GM12801 (cell line): Measurements from ENCODE around the gene SUSD3.

Source experiments
- CTCF ChIP-seq: IDR thresholded peaks from one replicate; pipeline ENCODE4 v1.5.1; 2011; ENCODE audit warnings: control low read depth; ENCODE audit not compliant: insufficient read length; ENCODE audit errors: extremely low read depth

Gene SUSD3

GRCh38 chr9:93071464-93071863 lies 13.0 kb downstream of the SUSD3 start:
- no peak for TF ChIP-seq CTCF

DNA sequence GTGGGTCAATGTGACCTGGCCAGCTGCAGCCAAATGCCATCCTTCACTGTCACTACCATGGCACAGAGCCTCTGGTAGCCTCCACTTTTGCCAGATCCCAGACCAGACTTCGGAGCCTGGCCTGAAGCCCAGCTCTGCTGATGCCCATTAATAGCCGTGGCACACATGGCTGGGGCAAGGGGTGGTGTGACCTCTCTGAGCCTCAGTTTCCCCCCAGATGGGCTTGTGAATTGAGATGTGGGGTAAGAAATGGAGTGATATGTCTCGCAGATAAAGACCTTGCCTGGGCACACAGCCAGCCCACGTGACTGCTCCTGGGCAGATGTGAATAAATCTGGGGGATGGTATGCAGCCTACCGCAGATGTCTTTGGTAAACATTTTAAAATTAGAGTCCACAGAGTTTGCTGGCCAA lies 13.9 kb downstream of the SUSD3 start:
- no peak for TF ChIP-seq CTCF

GRCh38 chr9:93076101-93076791 lies 17.7 kb downstream of the SUSD3 start:
- TF ChIP-seq CTCF: no peak

DNA sequence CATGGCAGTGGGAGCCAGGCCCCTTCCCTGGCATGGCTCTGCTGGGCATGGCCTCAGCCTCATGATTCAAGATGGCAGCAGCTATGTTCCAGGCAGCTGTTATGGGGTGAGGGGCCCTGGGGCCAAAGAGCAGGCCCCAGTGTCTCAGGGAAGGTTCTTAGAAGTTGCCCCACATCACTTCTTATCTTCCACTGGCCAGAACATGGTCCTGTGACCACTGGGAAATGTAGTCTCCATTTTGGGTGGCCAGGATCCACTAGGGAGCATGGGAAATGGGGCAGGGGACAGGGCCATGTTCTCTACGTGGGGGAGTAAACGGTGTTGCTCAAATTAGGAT lies 18.3 kb downstream of the SUSD3 start:
- no peak for TF ChIP-seq CTCF

DNA sequence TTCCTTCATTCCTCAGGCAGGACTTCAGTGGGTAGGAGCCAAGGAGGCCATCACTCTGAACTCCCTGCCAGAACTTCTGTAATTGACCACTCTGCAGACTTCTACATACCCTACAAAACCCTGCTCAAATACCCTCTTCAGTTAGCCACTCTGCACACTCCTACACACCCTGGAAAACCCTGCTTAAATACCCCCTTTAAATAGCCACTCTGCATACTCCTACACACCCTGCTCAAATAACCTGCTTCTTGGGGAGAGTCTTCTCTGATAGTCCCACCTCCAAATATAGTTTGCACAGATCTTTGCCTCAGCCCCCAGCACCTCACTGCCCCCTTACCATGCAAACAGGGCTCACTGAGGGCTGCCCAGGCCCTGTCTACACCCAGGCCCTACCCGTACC lies 18.9 kb downstream of the SUSD3 start:
- TF ChIP-seq CTCF: no peak

DNA sequence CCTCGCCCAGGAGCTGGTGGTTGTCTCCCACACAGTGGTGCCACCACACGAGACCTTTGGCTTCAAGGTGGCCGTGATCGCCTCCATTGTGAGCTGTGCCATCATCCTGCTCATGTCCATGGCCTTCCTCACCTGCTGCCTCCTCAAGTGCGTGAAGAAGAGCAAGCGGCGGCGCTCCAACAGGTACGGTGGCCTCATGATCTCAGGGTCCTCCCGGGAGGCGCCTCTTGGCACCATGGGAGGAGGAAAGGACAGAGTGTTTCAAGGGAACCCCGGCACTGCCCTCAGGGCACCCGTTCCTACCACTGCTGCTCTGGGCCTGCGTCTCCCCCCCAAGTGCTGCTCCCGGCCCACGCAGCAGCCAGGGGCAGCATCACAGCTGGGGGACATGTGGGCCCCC lies 19.3 kb downstream of the SUSD3 start:
- TF ChIP-seq CTCF: no peak

DNA sequence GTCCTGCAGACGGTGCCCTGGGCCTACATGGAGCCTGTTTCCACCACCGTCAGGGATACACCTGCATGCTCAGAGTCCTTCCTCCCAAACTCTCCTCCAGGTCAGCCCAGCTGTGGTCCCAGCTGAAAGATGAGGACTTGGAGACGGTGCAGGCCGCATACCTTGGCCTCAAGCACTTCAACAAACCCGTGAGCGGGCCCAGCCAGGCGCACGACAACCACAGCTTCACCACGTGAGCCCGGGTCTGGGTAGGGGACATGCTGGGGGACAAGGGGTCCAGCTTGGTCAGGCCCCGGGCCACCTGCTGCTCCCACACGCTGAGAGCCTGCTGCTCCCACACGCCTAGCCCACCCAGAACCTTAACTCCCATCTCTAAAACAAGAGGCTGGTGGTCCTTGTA lies 20.9 kb downstream of the SUSD3 start:
- TF ChIP-seq CTCF: no peak
